BJ (cell line): ENCODE measurements around the gene CDCA4. TPM values are rescaled to one million over a fixed set of nuclear protein-coding genes. Genes with fewer than 3 reads are reported as not detected.

Experiments used
- CTCF ChIA-PET: fragments of 350-600 bp; formaldehyde crosslinking; extraction: SDS; loops from one replicate; lab custom pipeline; 2021; ENCODE audit warnings: antibody characterized with exemption, inconsistent platforms; lab: Yijun Ruan, JAX
- POLR2A ChIA-PET: fragments of 300-600 bp; sonication (Branson Sonifier 250); formaldehyde crosslinking; extraction: SDS; loops from one replicate; lab custom pipeline; 2021; ENCODE audit warnings: antibody characterized with exemption; lab: Charles Lee
- DNase-seq: peaks from one replicate; pipeline ENCODE4 v3.0.0-alpha.2; 2011; ENCODE audit warnings: low read depth
- H3K27me3 ChIP-seq: 2 replicates; pipeline ENCODE4 v1.6.0; 2011; ENCODE audit warnings: low read length; ENCODE audit not compliant: control insufficient read depth, insufficient read depth
- H3K36me3 ChIP-seq: 2 replicates; pipeline ENCODE4 v1.5.1; 2011; ENCODE audit warnings: low read length; ENCODE audit not compliant: control insufficient read depth, insufficient read depth
- H3K4me3 ChIP-seq: 2 replicates; pipeline ENCODE4 v1.5.1; 2011; ENCODE audit warnings: low read depth, mild to moderate bottlenecking, control low read depth, low read length
- polyA plus RNA-seq: library from polyadenylated mRNA; depleted of rRNA; stranded (reverse); fragments of >200 nt; gene quantifications from 2 replicates; pipeline ENCODE4 v1.2.3, GENCODE V29; 2011
- TF ChIP-seq, protein P1 (sequence below): IDR thresholded peaks from 2 replicates; pipeline ENCODE4 v1.5.1; 2011; ENCODE audit warnings: low read depth, mild to moderate bottlenecking, control low read depth, inconsistent platforms, low read length, moderate library complexity; ENCODE audit not compliant: insufficient read depth

CDCA4 gene
- polyA plus RNA-seq, 1 experiment = 16.6 TPM

- DNase-seq = no peak
- ChIA-PET POLR2A (no interaction called here), CTCF (interaction anchor here (0.6 to 5.3 kb wide), 15 partner anchors 10 to 307 kb away, joined by 3 to 159 read pairs (median 5); partner anchors contain the start of genes CLBA1 and PLD4)
- no peaks in the 10 kb centered on the region for H3K27me3 ChIP-seq
- H3K36me3 ChIP-seq = no peaks in the 10 kb centered on the region
- TF ChIP-seq, protein P1, sequence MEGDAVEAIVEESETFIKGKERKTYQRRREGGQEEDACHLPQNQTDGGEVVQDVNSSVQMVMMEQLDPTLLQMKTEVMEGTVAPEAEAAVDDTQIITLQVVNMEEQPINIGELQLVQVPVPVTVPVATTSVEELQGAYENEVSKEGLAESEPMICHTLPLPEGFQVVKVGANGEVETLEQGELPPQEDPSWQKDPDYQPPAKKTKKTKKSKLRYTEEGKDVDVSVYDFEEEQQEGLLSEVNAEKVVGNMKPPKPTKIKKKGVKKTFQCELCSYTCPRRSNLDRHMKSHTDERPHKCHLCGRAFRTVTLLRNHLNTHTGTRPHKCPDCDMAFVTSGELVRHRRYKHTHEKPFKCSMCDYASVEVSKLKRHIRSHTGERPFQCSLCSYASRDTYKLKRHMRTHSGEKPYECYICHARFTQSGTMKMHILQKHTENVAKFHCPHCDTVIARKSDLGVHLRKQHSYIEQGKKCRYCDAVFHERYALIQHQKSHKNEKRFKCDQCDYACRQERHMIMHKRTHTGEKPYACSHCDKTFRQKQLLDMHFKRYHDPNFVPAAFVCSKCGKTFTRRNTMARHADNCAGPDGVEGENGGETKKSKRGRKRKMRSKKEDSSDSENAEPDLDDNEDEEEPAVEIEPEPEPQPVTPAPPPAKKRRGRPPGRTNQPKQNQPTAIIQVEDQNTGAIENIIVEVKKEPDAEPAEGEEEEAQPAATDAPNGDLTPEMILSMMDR = no peak
- H3K4me3 ChIP-seq = no peak overlapping the region
Observed at GRCh38 chr14:104974146-104974541, 46.7 kb downstream of the CDCA4 start.

- CTCF ChIA-PET = interaction anchor here (0.8 to 5.3 kb wide), 10 partner anchors 10 to 113 kb away, joined by 3 to 159 read pairs (median 5); partner anchors contain the start of gene PLD4
- Histone ChIP-seq H3K27me3 (no peaks in the 10 kb centered on the region), H3K36me3 (no peaks in the 10 kb centered on the region), H3K4me3 (no peak overlapping the region)
- DNase-seq = no peak
- POLR2A ChIA-PET = interaction anchor here (0.6 to 1.0 kb wide), 2 partner anchors 40 to 48 kb away, joined by 3 to 4 read pairs; partner anchors contain the start of gene CDCA4
- TF ChIP-seq, protein P1 = no peak
Observed at GRCh38 chr14:104973385-104974145, 47.3 kb downstream of the CDCA4 start.

DNA sequence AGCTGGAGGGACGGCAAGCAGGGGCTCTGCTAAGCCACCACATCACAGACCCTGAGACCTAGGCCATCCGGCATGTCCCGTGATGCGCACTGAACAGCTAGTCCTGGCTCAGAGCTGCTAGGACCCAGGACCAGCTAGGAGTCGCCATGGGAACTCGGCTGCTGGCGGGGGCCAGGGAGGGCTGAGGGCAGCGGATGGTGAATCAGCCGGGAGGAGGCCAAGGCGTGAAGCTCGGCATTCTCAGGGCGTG, 47.8 kb downstream of the CDCA4 start:
- Histone ChIP-seq H3K4me3 (no peak overlapping the region), H3K27me3 (no peaks in the 10 kb centered on the region), H3K36me3 (no peaks in the 10 kb centered on the region)
- TF ChIP-seq, protein P1 = no peak
- CTCF ChIA-PET = interaction anchor here (0.8 to 5.3 kb wide), 8 partner anchors 9 to 113 kb away, joined by 3 to 159 read pairs (median 5); no protein-coding TSS in a partner anchor
- POLR2A ChIA-PET = interaction anchor here (1.0 kb wide), 1 partner anchor 48 kb away, joined by 4 read pairs; the partner anchor contains the start of gene CDCA4
- DNase-seq = peak; percentile 80

GRCh38 chr14:104972301-104973134, 48.4 kb downstream of the CDCA4 start:
- Histone ChIP-seq H3K36me3 (no peaks in the 10 kb centered on the region), H3K27me3 (no peaks in the 10 kb centered on the region), H3K4me3 (no peak overlapping the region)
- CTCF ChIA-PET = interaction anchor here (0.8 to 5.3 kb wide), 10 partner anchors 9 to 126 kb away, joined by 3 to 159 read pairs (median 4); no protein-coding TSS in a partner anchor
- TF ChIP-seq, protein P1 = no peak
- POLR2A ChIA-PET = interaction anchor here (1.0 kb wide), 1 partner anchor 49 kb away, joined by 4 read pairs; the partner anchor contains the start of gene CDCA4
- DNase-seq = no peak
